ENCODE data around the gene DXO.
"Not testable (repeated sequence)": the region's sequence is repeated elsewhere in the genome, so short reads cannot be mapped to it uniquely, and the experiment has no call there.

DXO gene

GRCh38 chr6:31971993-31972708 is at the start of gene DXO:
Gene DXO (minus strand): TSS chr6:31972138. CDS start chr6:31971675, 463 bp downstream.
- H3K4me1 ChIP-seq (ENCODE audit: control insufficient read depth, insufficient read depth, low read length, unreplicated experiment), result peaks cover 27% of the 10 kb centered on the region
- no peaks in the 10 kb centered on the region for H3K27me3 ChIP-seq (ENCODE audit: insufficient read depth, low read length)
- H3K27ac ChIP-seq (ENCODE audit: low read depth, low read length), result peak within 1 kb of the TSS; percentile 90
- H3K79me2 ChIP-seq (ENCODE audit: control insufficient read depth, insufficient read depth, low read length, unreplicated experiment), result peaks cover 27% of the 10 kb centered on the region
- peak within 1 kb of the TSS; percentile 89 for H3K4me3 ChIP-seq (ENCODE audit: low read depth, low read length)
- H2AFZ ChIP-seq (ENCODE audit: low read length, unreplicated experiment), result peak within 1 kb of the TSS; percentile 47
- no peaks in the 10 kb centered on the region for H3K36me3 ChIP-seq (ENCODE audit: insufficient read depth, low read length)

GRCh38 chr6:32014547-32014946 is 42.6 kb upstream of the DXO start, which contains the start of gene C4B:
Gene C4B (plus strand): TSS chr6:32014795. CDS start chr6:32014846, 51 bp downstream.
- not testable (repeated sequence) for H3K79me2 ChIP-seq (ENCODE audit: control insufficient read depth, insufficient read depth, low read length, unreplicated experiment); H2AFZ ChIP-seq (ENCODE audit: low read length, unreplicated experiment); H3K4me3 ChIP-seq (ENCODE audit: low read depth, low read length); H3K27ac ChIP-seq (ENCODE audit: low read depth, low read length); H3K36me3 ChIP-seq (ENCODE audit: insufficient read depth, low read length); H3K4me1 ChIP-seq (ENCODE audit: control insufficient read depth, insufficient read depth, low read length, unreplicated experiment); H3K27me3 ChIP-seq (ENCODE audit: insufficient read depth, low read length)

GRCh38 chr6:32013738-32014137 is 41.8 kb upstream of the DXO start:
- not testable (repeated sequence) for H3K4me3 ChIP-seq (ENCODE audit: low read depth, low read length); H3K79me2 ChIP-seq (ENCODE audit: control insufficient read depth, insufficient read depth, low read length, unreplicated experiment); H3K27me3 ChIP-seq (ENCODE audit: insufficient read depth, low read length); H2AFZ ChIP-seq (ENCODE audit: low read length, unreplicated experiment); H3K27ac ChIP-seq (ENCODE audit: low read depth, low read length); H3K4me1 ChIP-seq (ENCODE audit: control insufficient read depth, insufficient read depth, low read length, unreplicated experiment); H3K36me3 ChIP-seq (ENCODE audit: insufficient read depth, low read length)

GRCh38 chr6:32012941-32013617 is 41.1 kb upstream of the DXO start:
- H3K36me3 ChIP-seq (ENCODE audit: insufficient read depth, low read length); H3K79me2 ChIP-seq (ENCODE audit: control insufficient read depth, insufficient read depth, low read length, unreplicated experiment); H3K4me3 ChIP-seq (ENCODE audit: low read depth, low read length); H3K4me1 ChIP-seq (ENCODE audit: control insufficient read depth, insufficient read depth, low read length, unreplicated experiment); H3K27ac ChIP-seq (ENCODE audit: low read depth, low read length); H3K27me3 ChIP-seq (ENCODE audit: insufficient read depth, low read length); H2AFZ ChIP-seq (ENCODE audit: low read length, unreplicated experiment): not testable (repeated sequence)

- not testable (repeated sequence) for H3K27me3 ChIP-seq (ENCODE audit: insufficient read depth, low read length); H3K79me2 ChIP-seq (ENCODE audit: control insufficient read depth, insufficient read depth, low read length, unreplicated experiment); H3K4me3 ChIP-seq (ENCODE audit: low read depth, low read length); H3K36me3 ChIP-seq (ENCODE audit: insufficient read depth, low read length); H2AFZ ChIP-seq (ENCODE audit: low read length, unreplicated experiment); H3K4me1 ChIP-seq (ENCODE audit: control insufficient read depth, insufficient read depth, low read length, unreplicated experiment); H3K27ac ChIP-seq (ENCODE audit: low read depth, low read length)
These were observed 39.1 kb upstream of the DXO start for GRCh38 chr6:32010856-32011530.

GRCh38 chr6:32009537-32009936 is 37.6 kb upstream of the DXO start:
- not testable (repeated sequence) for H3K79me2 ChIP-seq (ENCODE audit: control insufficient read depth, insufficient read depth, low read length, unreplicated experiment); H3K27ac ChIP-seq (ENCODE audit: low read depth, low read length); H3K27me3 ChIP-seq (ENCODE audit: insufficient read depth, low read length); H2AFZ ChIP-seq (ENCODE audit: low read length, unreplicated experiment); H3K36me3 ChIP-seq (ENCODE audit: insufficient read depth, low read length); H3K4me3 ChIP-seq (ENCODE audit: low read depth, low read length); H3K4me1 ChIP-seq (ENCODE audit: control insufficient read depth, insufficient read depth, low read length, unreplicated experiment)

GRCh38 chr6:32008616-32009015 is 36.7 kb upstream of the DXO start:
- H2AFZ ChIP-seq (ENCODE audit: low read length, unreplicated experiment); H3K36me3 ChIP-seq (ENCODE audit: insufficient read depth, low read length); H3K4me3 ChIP-seq (ENCODE audit: low read depth, low read length); H3K79me2 ChIP-seq (ENCODE audit: control insufficient read depth, insufficient read depth, low read length, unreplicated experiment); H3K4me1 ChIP-seq (ENCODE audit: control insufficient read depth, insufficient read depth, low read length, unreplicated experiment); H3K27me3 ChIP-seq (ENCODE audit: insufficient read depth, low read length); H3K27ac ChIP-seq (ENCODE audit: low read depth, low read length): not testable (repeated sequence)

GRCh38 chr6:32008037-32008436 is 36.1 kb upstream of the DXO start:
- not testable (repeated sequence) for H3K36me3 ChIP-seq (ENCODE audit: insufficient read depth, low read length); H3K27me3 ChIP-seq (ENCODE audit: insufficient read depth, low read length); H3K79me2 ChIP-seq (ENCODE audit: control insufficient read depth, insufficient read depth, low read length, unreplicated experiment); H3K4me1 ChIP-seq (ENCODE audit: control insufficient read depth, insufficient read depth, low read length, unreplicated experiment); H2AFZ ChIP-seq (ENCODE audit: low read length, unreplicated experiment); H3K4me3 ChIP-seq (ENCODE audit: low read depth, low read length); H3K27ac ChIP-seq (ENCODE audit: low read depth, low read length)

- H3K4me3 ChIP-seq (ENCODE audit: low read depth, low read length); H3K79me2 ChIP-seq (ENCODE audit: control insufficient read depth, insufficient read depth, low read length, unreplicated experiment); H3K27ac ChIP-seq (ENCODE audit: low read depth, low read length); H3K27me3 ChIP-seq (ENCODE audit: insufficient read depth, low read length); H3K4me1 ChIP-seq (ENCODE audit: control insufficient read depth, insufficient read depth, low read length, unreplicated experiment); H2AFZ ChIP-seq (ENCODE audit: low read length, unreplicated experiment); H3K36me3 ChIP-seq (ENCODE audit: insufficient read depth, low read length): not testable (repeated sequence)
These were observed 35.1 kb upstream of the DXO start for GRCh38 chr6:32007086-32007485.

- not testable (repeated sequence) for H3K79me2 ChIP-seq (ENCODE audit: control insufficient read depth, insufficient read depth, low read length, unreplicated experiment); H3K4me3 ChIP-seq (ENCODE audit: low read depth, low read length); H3K4me1 ChIP-seq (ENCODE audit: control insufficient read depth, insufficient read depth, low read length, unreplicated experiment); H3K27me3 ChIP-seq (ENCODE audit: insufficient read depth, low read length); H3K36me3 ChIP-seq (ENCODE audit: insufficient read depth, low read length); H2AFZ ChIP-seq (ENCODE audit: low read length, unreplicated experiment); H3K27ac ChIP-seq (ENCODE audit: low read depth, low read length)
These were observed 34.1 kb upstream of the DXO start for GRCh38 chr6:32005991-32006529.

GRCh38 chr6:32005538-32005880 is 33.6 kb upstream of the DXO start:
- not testable (repeated sequence) for H3K27me3 ChIP-seq (ENCODE audit: insufficient read depth, low read length); H3K4me3 ChIP-seq (ENCODE audit: low read depth, low read length); H3K27ac ChIP-seq (ENCODE audit: low read depth, low read length); H3K79me2 ChIP-seq (ENCODE audit: control insufficient read depth, insufficient read depth, low read length, unreplicated experiment); H3K36me3 ChIP-seq (ENCODE audit: insufficient read depth, low read length); H2AFZ ChIP-seq (ENCODE audit: low read length, unreplicated experiment); H3K4me1 ChIP-seq (ENCODE audit: control insufficient read depth, insufficient read depth, low read length, unreplicated experiment)

Measured in ACC112 (cell line).